ENCODE measurements around the gene RPSA.

RPSA gene

GRCh38 chr3:39420543-39420942, 14.0 kb downstream of the RPSA start:
- ATAC-seq: no peak
- TF ChIP-seq CREB5 (CRISPR knock-in tag; IDR thresholded peaks at IDR 0.05; ENCODE audit: low read depth) (no peak), BACH2 (CRISPR knock-in tag; IDR thresholded peaks at IDR 0.05; ENCODE audit: borderline replicate concordance) (no peak), ISL1 (CRISPR knock-in tag; IDR thresholded peaks at IDR 0.05) (no peak), PPARA (CRISPR knock-in tag; IDR thresholded peaks at IDR 0.05; ENCODE audit: borderline replicate concordance) (no peak), ZNF70 (CRISPR knock-in tag; IDR thresholded peaks at IDR 0.05) (no peak), TOX (CRISPR knock-in tag; IDR thresholded peaks at IDR 0.05; ENCODE audit: borderline replicate concordance) (no peak), ESRRG (CRISPR knock-in tag; IDR thresholded peaks at IDR 0.05) (no peak), TCF4 (CRISPR knock-in tag; IDR thresholded peaks at IDR 0.05; ENCODE audit: borderline replicate concordance) (no peak)

GRCh38 chr3:39423436-39423970, 17.0 kb downstream of the RPSA start:
- no peak for ATAC-seq
- TF ChIP-seq BACH2 (CRISPR knock-in tag; IDR thresholded peaks at IDR 0.05; ENCODE audit: borderline replicate concordance) (no peak), ZNF565 (CRISPR knock-in tag; conservative IDR thresholded peaks at IDR 0.05; ENCODE audit: low read depth) (no peak), CSDC2 (CRISPR knock-in tag; IDR thresholded peaks at IDR 0.05) (no peak), SNAI2 (CRISPR knock-in tag; IDR thresholded peaks at IDR 0.05) (no peak), ZFP30 (CRISPR knock-in tag; IDR thresholded peaks at IDR 0.05) (no peak), ISL1 (CRISPR knock-in tag; IDR thresholded peaks at IDR 0.05) (no peak), TOX (CRISPR knock-in tag; IDR thresholded peaks at IDR 0.05; ENCODE audit: borderline replicate concordance) (no peak)

GRCh38 chr3:39426312-39426711, 19.8 kb downstream of the RPSA start:
- no peak for TF ChIP-seq ZFP30 (CRISPR knock-in tag; IDR thresholded peaks at IDR 0.05)
- no peak for TF ChIP-seq CREB5 (CRISPR knock-in tag; IDR thresholded peaks at IDR 0.05; ENCODE audit: low read depth)
- TF ChIP-seq ARNTL (CRISPR knock-in tag; IDR thresholded peaks at IDR 0.05; ENCODE audit: borderline replicate concordance, low read depth): no peak
- no peak for TF ChIP-seq POU6F1 (CRISPR knock-in tag; IDR thresholded peaks at IDR 0.05; ENCODE audit: borderline replicate concordance, low read depth)
- TF ChIP-seq CSDC2 (CRISPR knock-in tag; IDR thresholded peaks at IDR 0.05): no peak
- ATAC-seq: no peak

GRCh38 chr3:39427506-39427905, 21.0 kb downstream of the RPSA start:
- TF ChIP-seq PATZ1 (CRISPR knock-in tag; IDR thresholded peaks at IDR 0.05; ENCODE audit: borderline replicate concordance): no peak
- no peak for TF ChIP-seq ZNF565 (CRISPR knock-in tag; conservative IDR thresholded peaks at IDR 0.05; ENCODE audit: low read depth)
- no peak for TF ChIP-seq PPARA (CRISPR knock-in tag; IDR thresholded peaks at IDR 0.05; ENCODE audit: borderline replicate concordance)
- no peak for TF ChIP-seq OSR1 (CRISPR knock-in tag; IDR thresholded peaks at IDR 0.05)
- no peak for TF ChIP-seq CSRNP3 (CRISPR knock-in tag; IDR thresholded peaks at IDR 0.05)
- no peak for TF ChIP-seq TSHZ2 (CRISPR knock-in tag; IDR thresholded peaks at IDR 0.05)
- TF ChIP-seq ZFP30 (CRISPR knock-in tag; IDR thresholded peaks at IDR 0.05): no peak
- TF ChIP-seq GLIS3 (CRISPR knock-in tag; IDR thresholded peaks at IDR 0.05): no peak
- TF ChIP-seq ARNTL (CRISPR knock-in tag; IDR thresholded peaks at IDR 0.05; ENCODE audit: borderline replicate concordance, low read depth): no peak
- TF ChIP-seq TOX (CRISPR knock-in tag; IDR thresholded peaks at IDR 0.05; ENCODE audit: borderline replicate concordance): no peak
- no peak for TF ChIP-seq RARB (CRISPR knock-in tag; IDR thresholded peaks at IDR 0.05)
- no peak for TF ChIP-seq ZFP3 (CRISPR knock-in tag; IDR thresholded peaks at IDR 0.05)
- no peak for TF ChIP-seq CSDC2 (CRISPR knock-in tag; IDR thresholded peaks at IDR 0.05)
- TF ChIP-seq CREB5 (CRISPR knock-in tag; IDR thresholded peaks at IDR 0.05; ENCODE audit: low read depth): no peak
- TF ChIP-seq TCF4 (CRISPR knock-in tag; IDR thresholded peaks at IDR 0.05; ENCODE audit: borderline replicate concordance): no peak
- TF ChIP-seq BACH2 (CRISPR knock-in tag; IDR thresholded peaks at IDR 0.05; ENCODE audit: borderline replicate concordance): no peak
- ATAC-seq: no peak

Measured in SK-N-SH treated with all-trans-retinoic acid at 6 μM for 48 hours (cell line).